GM23338 (cell line): ENCODE data around the gene KCNAB2.

Source experiments
- CTCF ChIP-seq, 2 experiments: fragments of 200-600 bp in 1 of 2; sonication (generic) in 1 of 2; conservative IDR thresholded peaks; 2 replicates each; pipeline versions ENCODE4 v1.5.1 to v1.6.1; 2016 to 2017; ENCODE audit warnings: antibody characterized with exemption in 2 of 2, low read depth in 2 of 2, mild to moderate bottlenecking in 2 of 2, moderate library complexity in 1 of 2
- ETS1 ChIP-seq: IDR thresholded peaks from 2 replicates; pipeline ENCODE4 v1.6.1; 2016; ENCODE audit warnings: antibody characterized with exemption
- EZH2 ChIP-seq: fragments of 200-600 bp; sonication (generic); IDR thresholded peaks from one replicate; pipeline ENCODE4 v1.8.0; 2017; ENCODE audit warnings: antibody characterized with exemption, mild to moderate bottlenecking, low read depth; ENCODE audit not compliant: unreplicated experiment
- EZH2phosphoT487 ChIP-seq: fragments of 200-600 bp; sonication (generic); IDR thresholded peaks from one replicate; pipeline ENCODE4 v1.8.1; 2018; ENCODE audit warnings: antibody characterized with exemption; ENCODE audit not compliant: unreplicated experiment
- NANOG ChIP-seq: IDR thresholded peaks from 2 replicates; pipeline ENCODE4 v1.6.1; 2016; ENCODE audit warnings: antibody characterized with exemption, borderline replicate concordance
- POLR2AphosphoS5 ChIP-seq: IDR thresholded peaks from 2 replicates; pipeline ENCODE4 v1.6.1; 2016; ENCODE audit warnings: antibody characterized with exemption, low read depth
- ZNF114 ChIP-seq: fragments of 250-450 bp; sonication (Bioruptor Pico); IDR thresholded peaks from 2 replicates; pipeline ENCODE4 v1.5.0; 2020; ENCODE audit warnings: mild to moderate bottlenecking, moderate library complexity
- ZNF462 ChIP-seq: fragments of 250-450 bp; sonication (Bioruptor Pico); IDR thresholded peaks from 2 replicates; pipeline ENCODE4 v1.5.0; 2020; ENCODE audit warnings: mild to moderate bottlenecking, moderate library complexity

GRCh38 chr1:6143395-6143794 lies 97.7 kb downstream of the KCNAB2 start:
- TF ChIP-seq CTCF (conservative IDR thresholded peaks at IDR 0.05; ENCODE audit: low read depth in 2 of 2), result no peak
- TF ChIP-seq EZH2, result no peak
- TF ChIP-seq ZNF462 (CRISPR knock-in tag), result no peak
- no peak for TF ChIP-seq ZNF114
- TF ChIP-seq POLR2AphosphoS5, result no peak
- TF ChIP-seq EZH2phosphoT487, result no peak
- TF ChIP-seq ETS1, result no peak
- no peak for TF ChIP-seq NANOG
